Cardiac muscle cell (in vitro differentiated cells and primary cell): ENCODE results near the gene SRR. TPM values are rescaled to one million over a fixed set of nuclear protein-coding genes. Genes with fewer than 3 reads are reported as not detected.
A peak's percentile ranks its signal among the peaks of the same experiment; 100 is the strongest.

Source experiments
- DNase-seq, 2 donors: peaks; one replicate each; pipeline versions ENCODE4 v3.0.0 to v3.0.0-alpha.2; 2010 to 2017; ENCODE audit warnings: low read depth in 1 of 2, low spot score in 1 of 2
- H3K27ac ChIP-seq: fragments of 200-600 bp; sonication (generic); 2 replicates; pipeline ENCODE4 v1.5.1; 2016
- H3K27me3 ChIP-seq: fragments of 200-600 bp; sonication (generic); 2 replicates; pipeline ENCODE4 v1.6.0; 2016; ENCODE audit warnings: control low read depth
- H3K36me3 ChIP-seq: fragments of 200-600 bp; sonication (generic); 2 replicates; pipeline ENCODE4 v1.5.1; 2016; ENCODE audit warnings: control low read depth
- H3K4me1 ChIP-seq: fragments of 200-600 bp; sonication (generic); 2 replicates; pipeline ENCODE4 v1.8.1; 2017; ENCODE audit warnings: low read depth, mild to moderate bottlenecking, mixed run types
- H3K4me3 ChIP-seq: fragments of 200-600 bp; sonication (generic); 2 replicates; pipeline ENCODE4 v1.5.1; 2016; ENCODE audit warnings: mild to moderate bottlenecking
- H3K9me3 ChIP-seq: fragments of 200-600 bp; sonication (generic); 2 replicates; pipeline ENCODE4 v1.5.1; 2017; ENCODE audit warnings: low read depth, mild to moderate bottlenecking, control low read depth
- CTCF ChIP-seq: IDR thresholded peaks from 2 replicates; pipeline ENCODE4 v1.5.1; 2012; ENCODE audit warnings: low read depth, mild to moderate bottlenecking, low read length
- polyA plus RNA-seq: library from polyadenylated mRNA; unstranded; fragments of >200 nt; fragmentation: Nextera tagmentation; extraction: Ambion mirVana; gene quantifications from 2 replicates; pipeline ENCODE4 v1.2.1, GENCODE V29; 2016
- total RNA-seq: library from RNA; depleted of rRNA; stranded (reverse); fragments of >200 nt; gene quantifications from 2 replicates; pipeline ENCODE4 v1.2.3, GENCODE V29; 2016

The SRR gene
- total and polyA plus RNA-seq, 2 experiments from 2014 or later: 27.7 to 49.9 TPM

GRCh38 chr17:2282297-2282873 lies 21.4 kb upstream of the SRR start:
- no peaks in the 10 kb centered on the region for H3K9me3 ChIP-seq
- H3K4me3 ChIP-seq: no peak overlapping the region
- peak; percentile 61 to 89 for DNase-seq
- no peaks in the 10 kb centered on the region for H3K27me3 ChIP-seq
- peak; percentile 52 for TF ChIP-seq CTCF
- H3K27ac ChIP-seq: no peak overlapping the region
- no peaks in the 10 kb centered on the region for H3K4me1 ChIP-seq
- H3K36me3 ChIP-seq: peaks cover 54% of the 10 kb centered on the region

GRCh38 chr17:2283302-2283701 lies 20.4 kb upstream of the SRR start:
- Histone ChIP-seq H3K4me3 (no peak overlapping the region), H3K27ac (no peak overlapping the region), H3K9me3 (no peaks in the 10 kb centered on the region), H3K4me1 (no peaks in the 10 kb centered on the region), H3K27me3 (no peaks in the 10 kb centered on the region), H3K36me3 (peaks cover 52% of the 10 kb centered on the region)
- no peak for TF ChIP-seq CTCF
- DNase-seq: no peak

- no peak for DNase-seq
- Histone ChIP-seq H3K36me3 (peaks cover 32% of the 10 kb centered on the region), H3K9me3 (no peaks in the 10 kb centered on the region), H3K27ac (no peak overlapping the region), H3K27me3 (no peaks in the 10 kb centered on the region), H3K4me3 (no peak overlapping the region), H3K4me1 (no peaks in the 10 kb centered on the region)
- no peak for TF ChIP-seq CTCF
These were observed 13.8 kb upstream of the SRR start for GRCh38 chr17:2289878-2290478.

- peak in 1 of 2 donors; percentile 16 for DNase-seq
- Histone ChIP-seq H3K36me3 (peaks cover 44% of the 10 kb centered on the region), H3K9me3 (no peaks in the 10 kb centered on the region), H3K4me1 (no peaks in the 10 kb centered on the region), H3K4me3 (no peak overlapping the region), H3K27ac (peak overlapping the region; percentile 80), H3K27me3 (no peaks in the 10 kb centered on the region)
- no peak for TF ChIP-seq CTCF
These were observed 11.7 kb upstream of the SRR start for GRCh38 chr17:2292100-2292499.

GRCh38 chr17:2295575-2295974 lies 8.2 kb upstream of the SRR start:
- Histone ChIP-seq H3K9me3 (no peaks in the 10 kb centered on the region), H3K27me3 (no peaks in the 10 kb centered on the region), H3K4me1 (no peaks in the 10 kb centered on the region), H3K27ac (no peak overlapping the region), H3K4me3 (no peak overlapping the region), H3K36me3 (peaks cover 59% of the 10 kb centered on the region)
- no peak for DNase-seq
- no peak for TF ChIP-seq CTCF
